H1 (cell line): Measurements from ENCODE around the gene MTFR2.
A peak's percentile ranks its signal among the peaks of the same experiment; 100 is the strongest.

Experiments used
- ASH2L ChIP-seq: fragments of 200-600, 300-600 bp; sonication (generic); IDR thresholded peaks from one replicate; pipeline ENCODE4 v1.7.1; 2017; ENCODE audit warnings: low read length
- CEBPB ChIP-seq: IDR thresholded peaks from 2 replicates; pipeline ENCODE4 v1.6.1; 2012; ENCODE audit warnings: low read depth, low read length
- CTCF ChIP-seq, 3 experiments: IDR thresholded peaks; 1 replicate in 2 of 3; 2 replicates in 1 of 3; pipeline versions ENCODE4 v1.5.1 to v1.6.1; 2011; ENCODE audit warnings: low read length in 3 of 3, mild to moderate bottlenecking in 3 of 3, inconsistent platforms in 2 of 3, low read depth in 1 of 3, moderate library complexity in 1 of 3; ENCODE audit not compliant: insufficient read depth in 1 of 3; ENCODE audit errors: control extremely low read depth in 1 of 3
- EP300 ChIP-seq, 2 experiments: IDR thresholded peaks; 1 replicate in 1 of 2; 2 replicates in 1 of 2; pipeline ENCODE4 v1.6.1; 2011 to 2012; ENCODE audit warnings: low read depth in 2 of 2, low read length in 2 of 2, mild to moderate bottlenecking in 2 of 2, borderline replicate concordance in 1 of 2, inconsistent platforms in 1 of 2, moderate library complexity in 1 of 2
- EZH2 ChIP-seq: fragments of 200-600 bp; sonication (generic); IDR thresholded peaks from 2 replicates; pipeline ENCODE4 v1.7.1; 2012; ENCODE audit warnings: low read depth, mild to moderate bottlenecking, moderate library complexity, low read length, inconsistent platforms; ENCODE audit not compliant: severe bottlenecking
- HDAC6 ChIP-seq: IDR thresholded peaks from one replicate; pipeline ENCODE4 v1.7.1; 2012; ENCODE audit warnings: low read depth, mild to moderate bottlenecking, inconsistent platforms, low read length, moderate library complexity
- NRF1 ChIP-seq: IDR thresholded peaks from 2 replicates; pipeline ENCODE4 v1.6.1; 2011; ENCODE audit warnings: mild to moderate bottlenecking, low read depth, low read length, improper control_type of control experiment
- POLR2AphosphoS5 ChIP-seq: IDR thresholded peaks from 2 replicates; pipeline ENCODE4 v1.6.1; 2011; ENCODE audit warnings: low read depth, low read length
- RXRA ChIP-seq: IDR thresholded peaks from 2 replicates; pipeline ENCODE4 v1.6.1; 2011; ENCODE audit warnings: low read depth, mild to moderate bottlenecking, low read length, moderate library complexity; ENCODE audit not compliant: insufficient read depth
- SIN3A ChIP-seq, 2 experiments: IDR thresholded peaks in 1 of 2; conservative IDR thresholded peaks in 1 of 2; 2 replicates each; pipeline ENCODE4 v1.6.1; 2011 to 2012; ENCODE audit warnings: low read length in 2 of 2, improper control_type of control experiment in 1 of 2, low read depth in 1 of 2, mild to moderate bottlenecking in 1 of 2
- SP1 ChIP-seq: IDR thresholded peaks from 2 replicates; pipeline ENCODE4 v1.6.1; 2011; ENCODE audit warnings: low read depth, low read length
- SRF ChIP-seq: IDR thresholded peaks from 2 replicates; pipeline ENCODE4 v1.6.1; 2011; ENCODE audit warnings: mild to moderate bottlenecking, low read depth, low read length, moderate library complexity
- TAF1 ChIP-seq: IDR thresholded peaks from 2 replicates; pipeline ENCODE4 v1.6.1; 2011; ENCODE audit warnings: mild to moderate bottlenecking, low read depth, low read length

GRCh38 chr6:136289327-136289578 lies 39.1 kb upstream of the MTFR2 start:
- TF ChIP-seq CEBPB (no peak), CTCF (IDR thresholded peaks at IDR 0.05; ENCODE audit: control extremely low read depth in 1 of 3, insufficient read depth in 1 of 3, low read depth in 1 of 3, low read length in 3 of 3) (no peak), ASH2L (no peak), RXRA (no peak), TAF1 (no peak), HDAC6 (no peak), EP300 (IDR thresholded peaks at IDR 0.05; ENCODE audit: borderline replicate concordance in 1 of 2, low read depth in 2 of 2, low read length in 2 of 2) (no peak), POLR2AphosphoS5 (no peak; the same call in 1 of the 2 replicates), SP1 (no peak), SRF (no peak), NRF1 (peak; percentile 62), SIN3A (conservative IDR thresholded peaks at IDR 0.05 in 1 of 2, IDR thresholded peaks at IDR 0.05 in 1 of 2; ENCODE audit: low read depth in 1 of 2, low read length in 2 of 2) (0 out of 4 replicates have a peak, but pooled peaks of 1 of the 2 experiments have one; percentile 59), EZH2 (no peak)
